Epithelial cell of prostate (primary cell): ENCODE results near the gene OTUD5.
A peak's percentile ranks its signal among the peaks of the same experiment; 100 is the strongest.

Experiments used
- DNase-seq: peaks from one replicate; pipeline ENCODE4 v3.0.0-alpha.2; 2011; ENCODE audit warnings: low read depth, low spot score
- H3K27ac ChIP-seq: fragments of 450-650 bp; 2 replicates; pipeline ENCODE4 v1.5.1; 2017; ENCODE audit warnings: mild to moderate bottlenecking

The OTUD5 gene

DNA sequence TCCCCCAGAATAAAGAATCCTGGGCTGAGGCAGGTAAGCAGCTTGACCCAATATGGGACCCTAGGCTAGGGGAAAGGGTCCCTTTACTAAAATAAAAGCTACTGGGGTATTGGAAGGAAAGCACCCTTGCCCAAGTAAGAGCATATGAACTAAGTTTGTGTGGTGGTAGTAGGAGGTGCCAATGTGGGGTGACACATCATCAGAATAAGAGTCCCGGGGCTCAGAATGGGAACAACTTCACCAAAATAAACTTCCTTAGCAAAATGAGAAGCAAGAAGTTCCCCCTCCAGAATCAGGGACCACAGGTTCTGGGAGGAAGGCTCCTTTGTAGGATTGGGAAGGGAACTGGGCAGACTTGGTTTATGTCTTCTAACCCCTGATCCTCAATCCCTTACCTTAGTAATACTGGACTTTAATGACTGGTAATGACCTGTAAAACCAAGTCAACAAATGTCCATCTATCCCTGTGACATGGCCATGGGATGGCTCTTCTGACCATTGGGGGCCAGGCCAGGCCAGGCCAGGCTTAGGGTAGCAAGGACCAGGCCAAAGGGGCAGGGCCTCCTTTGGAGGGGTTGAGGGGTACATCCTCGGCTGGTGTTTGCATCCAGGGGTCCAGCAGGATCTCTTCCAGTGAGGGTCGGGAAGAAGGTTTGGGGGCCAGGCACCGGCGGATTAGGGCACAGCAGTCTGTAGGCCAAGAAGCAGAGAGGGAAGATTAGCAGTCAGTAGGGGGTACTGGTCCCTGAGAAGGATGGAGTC is 43.6 kb downstream of the OTUD5 start:
- no peak overlapping the region for H3K27ac ChIP-seq
- no peak for DNase-seq

- no peak for DNase-seq
These were observed 45.8 kb downstream of the OTUD5 start, which contains the start of gene SLC35A2 for GRCh38 chrX:48911412-48912182. Gene SLC35A2 (minus strand): TSS chrX:48911646. CDS start chrX:48911636, 10 bp downstream.

DNA sequence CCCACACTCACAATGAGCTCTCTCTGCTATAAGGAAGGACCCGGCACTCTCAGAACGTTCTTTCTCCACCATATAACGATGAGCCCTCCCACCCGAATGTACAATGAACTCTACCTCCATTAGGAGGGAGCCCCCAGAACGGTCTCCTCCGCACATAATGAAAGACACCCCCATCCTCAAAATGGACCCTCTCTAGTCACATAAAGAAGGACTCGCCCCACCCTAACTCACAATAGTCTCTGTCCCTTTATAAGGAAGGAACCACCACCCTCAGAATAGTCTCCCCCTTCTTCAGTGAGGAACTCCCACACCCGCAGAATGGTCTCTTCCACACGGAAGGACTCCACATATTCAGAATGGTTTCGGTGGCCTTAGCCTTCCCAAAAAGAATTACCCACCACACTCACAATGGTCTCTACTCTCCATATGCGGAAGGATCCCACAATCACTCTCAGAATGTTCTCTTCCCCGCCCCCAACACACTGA is 46.4 kb downstream of the OTUD5 start:
- DNase-seq, result no peak
- peak overlapping the region; percentile 90 for H3K27ac ChIP-seq

More at GRCh38 chrX:48911412-48912182, 45.8 kb downstream of the OTUD5 start, which contains the start of gene SLC35A2:
- H3K27ac ChIP-seq, result peak within 1 kb of the TSS; percentile 90

DNA sequence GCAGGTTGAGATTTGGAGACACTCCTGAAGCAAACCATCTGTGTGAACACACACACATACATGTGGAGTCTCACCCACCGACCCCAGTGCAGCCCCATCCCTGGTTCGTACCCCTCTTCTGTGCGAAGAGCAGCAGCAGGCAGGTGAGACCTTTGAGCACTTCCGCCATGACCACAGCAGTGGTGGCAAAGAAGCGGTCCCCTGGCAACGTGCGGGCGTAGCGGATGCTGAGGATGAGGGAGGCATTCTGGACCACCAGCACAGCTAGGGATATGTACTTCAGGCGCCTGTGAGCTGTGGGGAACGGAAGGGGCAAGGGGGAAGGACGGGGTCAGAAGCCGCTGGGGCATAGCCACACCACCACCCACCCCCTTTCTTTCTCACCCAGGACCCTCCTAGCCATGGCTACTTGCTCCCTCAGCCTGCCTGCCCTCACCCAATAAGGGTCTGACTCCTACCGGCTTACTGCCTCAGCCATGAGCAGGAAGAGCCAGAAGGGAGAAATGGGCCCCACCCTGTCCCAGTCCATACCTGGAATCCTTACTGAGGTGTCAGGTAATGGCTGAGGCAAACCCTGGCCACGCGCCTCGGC is 47.6 kb downstream of the OTUD5 start:
- peak overlapping the region; percentile 90 for H3K27ac ChIP-seq
- DNase-seq, result no peak

- no peak for DNase-seq
- no peak overlapping the region for H3K27ac ChIP-seq
These were observed 48.8 kb downstream of the OTUD5 start for GRCh38 chrX:48908600-48908999.

DNA sequence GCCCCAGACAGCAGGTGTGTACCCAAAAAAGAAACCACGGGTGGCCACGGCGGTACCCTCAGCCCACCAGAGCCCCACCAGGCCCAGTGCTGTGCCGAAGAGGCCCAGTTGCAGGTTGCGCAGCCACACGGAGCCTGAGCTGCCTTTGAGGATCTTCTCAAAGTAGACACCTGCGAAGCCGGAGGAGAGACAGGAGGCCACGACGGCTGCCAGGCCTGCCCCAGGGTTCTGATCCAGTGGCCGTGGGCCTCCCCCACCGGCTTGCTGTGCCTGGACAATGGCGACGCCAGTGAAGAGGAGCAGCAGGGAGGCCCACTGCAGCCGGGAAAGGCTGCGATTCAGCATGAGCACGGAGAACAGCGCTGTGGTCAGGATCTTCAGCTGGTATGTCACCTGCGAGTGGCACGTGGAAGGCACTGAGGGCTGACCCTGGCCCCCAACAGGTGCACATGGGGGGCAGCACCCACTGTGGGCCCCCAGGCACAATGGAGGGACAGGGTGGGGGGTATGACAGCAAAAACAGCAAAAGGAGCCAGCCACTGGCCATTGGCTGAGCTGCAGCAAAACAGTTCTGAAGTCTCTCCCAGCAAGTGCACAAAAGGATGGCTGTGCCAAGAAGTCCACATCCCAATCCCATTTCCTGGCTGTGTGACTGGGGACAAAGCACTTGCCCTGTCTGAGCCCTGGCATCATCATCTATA is 52.2 kb downstream of the OTUD5 start:
- no peak for DNase-seq
- H3K27ac ChIP-seq, result no peak overlapping the region

GRCh38 chrX:48904626-48905025 is 52.8 kb downstream of the OTUD5 start:
- DNase-seq, result no peak
- no peak overlapping the region for H3K27ac ChIP-seq

DNA sequence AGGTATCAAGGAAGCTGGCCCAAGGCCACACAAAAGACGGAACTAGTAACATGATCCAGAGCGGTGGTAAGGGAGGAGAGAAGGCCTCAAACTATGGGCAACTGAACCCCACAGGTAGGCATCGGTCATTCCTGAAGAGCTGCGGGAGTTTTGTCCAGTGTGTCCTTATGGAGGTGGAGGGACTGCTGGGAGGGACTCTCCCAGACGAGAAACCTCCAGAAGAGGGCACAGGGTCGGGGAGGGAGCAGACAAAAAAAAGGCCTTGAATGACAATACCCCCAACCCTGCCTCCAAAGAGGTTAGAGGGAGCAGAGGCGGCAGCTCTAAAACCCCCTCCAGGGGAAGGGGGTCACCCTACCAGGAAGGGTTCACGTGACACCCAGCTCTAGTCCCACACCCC is 53.2 kb downstream of the OTUD5 start:
- DNase-seq, result no peak
- H3K27ac ChIP-seq, result no peak overlapping the region

GRCh38 chrX:48903290-48903689 is 54.1 kb downstream of the OTUD5 start:
- no peak for DNase-seq
- no peak overlapping the region for H3K27ac ChIP-seq

DNA sequence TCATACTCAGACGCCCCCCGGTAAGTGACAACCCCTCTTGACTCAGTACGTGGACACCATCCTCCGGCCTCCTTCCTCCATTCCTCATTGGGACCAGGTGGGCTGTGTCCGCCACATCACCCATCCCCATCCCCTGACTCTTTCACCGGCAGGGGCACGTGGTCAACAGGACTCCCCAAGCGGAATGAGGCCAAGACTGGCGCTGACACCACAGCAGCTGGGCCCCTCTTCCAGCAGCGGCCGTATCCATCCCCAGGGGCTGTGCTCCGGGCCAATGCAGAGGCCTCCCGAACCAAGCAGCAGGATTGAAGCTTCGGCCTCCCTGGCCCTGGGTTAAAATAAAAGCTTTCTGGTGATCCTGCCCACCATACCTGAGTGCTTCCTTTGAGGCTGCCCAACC is 54.6 kb downstream of the OTUD5 start:
- H3K27ac ChIP-seq, result no peak overlapping the region
- no peak for DNase-seq

DNA sequence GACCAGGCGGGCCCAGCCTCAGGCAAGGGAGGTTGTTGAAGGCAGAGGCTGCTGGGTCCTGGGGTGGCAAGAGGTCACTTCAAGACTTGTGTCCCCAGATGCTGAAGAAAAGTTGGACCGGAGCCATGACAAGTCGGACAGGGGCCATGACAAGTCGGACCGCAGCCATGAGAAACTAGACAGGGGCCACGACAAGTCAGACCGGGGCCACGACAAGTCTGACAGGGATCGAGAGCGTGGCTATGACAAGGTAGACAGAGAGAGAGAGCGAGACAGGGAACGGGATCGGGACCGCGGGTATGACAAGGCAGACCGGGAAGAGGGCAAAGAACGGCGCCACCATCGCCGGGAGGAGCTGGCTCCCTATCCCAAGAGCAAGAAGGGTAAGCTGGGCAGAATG is 55.3 kb downstream of the OTUD5 start:
- DNase-seq, result no peak
- H3K27ac ChIP-seq, result no peak overlapping the region

GRCh38 chrX:48901069-48901468 is 56.3 kb downstream of the OTUD5 start:
- no peak overlapping the region for H3K27ac ChIP-seq
- no peak for DNase-seq

DNA sequence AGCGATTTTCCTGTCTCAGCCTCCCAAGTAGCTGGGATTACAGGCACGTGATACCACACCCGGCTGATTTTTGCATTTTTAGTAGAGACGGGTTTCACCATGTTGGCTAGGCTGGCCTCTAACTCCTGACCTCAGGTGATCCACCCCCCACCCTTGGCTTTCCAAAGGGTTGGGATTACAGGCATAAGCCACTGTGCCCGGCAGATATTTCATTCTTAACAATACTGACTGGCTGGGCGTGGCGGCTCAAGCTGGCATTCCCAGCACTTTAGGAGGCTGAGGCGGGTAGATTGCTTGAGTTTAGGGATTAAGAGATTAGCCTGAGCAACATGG is 58.4 kb downstream of the OTUD5 start:
- no peak overlapping the region for H3K27ac ChIP-seq
- no peak for DNase-seq

- DNase-seq, result peak; percentile 80
- H3K27ac ChIP-seq, result peak within 1 kb of the TSS; percentile 81
These were observed 59.6 kb downstream of the OTUD5 start, which contains the start of the genes PQBP1 and TIMM17B for GRCh38 chrX:48897625-48898306. Gene PQBP1 (plus strand): TSS chrX:48897930. CDS start chrX:48898510, 580 bp downstream. Gene TIMM17B (minus strand): TSS chrX:48897768. CDS start chrX:48897749, 19 bp downstream.

DNA sequence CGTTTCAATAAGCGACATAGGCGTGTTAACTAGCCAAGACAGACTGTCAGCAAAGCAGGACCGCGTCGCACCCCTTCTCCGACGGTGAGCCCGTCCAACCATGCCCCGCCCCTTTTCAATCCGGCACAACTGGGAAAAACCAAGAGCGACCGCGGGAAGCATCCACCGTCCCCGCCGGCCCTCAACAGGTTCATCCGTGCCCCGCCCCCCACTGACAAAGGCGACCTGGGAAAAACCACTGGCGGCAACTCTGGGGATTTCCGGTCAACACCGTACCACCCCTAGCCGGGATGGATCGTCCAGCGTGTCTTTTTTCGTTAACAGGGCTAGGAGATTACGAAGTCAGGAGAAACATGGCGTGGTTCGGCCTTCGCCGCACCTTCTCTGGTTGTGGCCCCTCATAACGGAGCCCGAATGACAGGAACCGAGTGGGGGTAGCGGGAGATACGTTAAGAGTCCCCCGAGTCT is 60.2 kb downstream of the OTUD5 start:
- H3K27ac ChIP-seq, result peak overlapping the region; percentile 81
- no peak for DNase-seq

GRCh38 chrX:48896611-48897011 is 60.8 kb downstream of the OTUD5 start:
- peak overlapping the region; percentile 81 for H3K27ac ChIP-seq
- no peak for DNase-seq

- DNase-seq, result no peak
These were observed 62.5 kb downstream of the OTUD5 start for GRCh38 chrX:48894891-48895290.

GRCh38 chrX:48893556-48894348 is 63.7 kb downstream of the OTUD5 start:
- DNase-seq, result no peak
- H3K27ac ChIP-seq, result no peak overlapping the region

More at GRCh38 chrX:48894891-48895290, 62.5 kb downstream of the OTUD5 start:
- no peak overlapping the region for H3K27ac ChIP-seq

DNA sequence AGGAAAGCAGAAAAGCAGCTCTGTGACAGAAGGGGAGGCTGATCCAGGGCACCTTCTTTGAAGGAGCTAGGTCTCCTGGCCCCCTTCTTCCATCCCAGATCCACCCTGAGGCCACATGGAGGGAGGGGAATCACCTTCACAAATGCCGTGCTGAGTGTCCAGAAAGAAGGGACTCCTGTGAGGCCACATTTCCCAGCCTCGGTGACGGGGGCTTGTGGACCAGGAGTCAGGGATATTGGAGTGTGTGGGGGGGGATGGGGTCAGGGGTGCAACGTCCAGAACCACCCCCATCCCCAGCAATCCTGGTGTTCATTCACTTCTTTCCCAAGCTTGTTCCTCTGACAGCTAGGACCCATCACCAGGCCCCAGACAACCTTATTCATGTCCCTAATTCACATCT is 64.5 kb downstream of the OTUD5 start:
- DNase-seq, result no peak
- H3K27ac ChIP-seq, result no peak overlapping the region
